Measurements from ENCODE around the gene DNAH2. TPM values are rescaled to one million over a fixed set of nuclear protein-coding genes. Genes with fewer than 3 reads are reported as not detected.
A peak's percentile ranks its signal among the peaks of the same experiment; 100 is the strongest.

DNAH2 gene
- total and polyA plus RNA-seq, 9 of the 15 experiments (the other 6 are each of a cell fraction or from before 2014, with no cell fraction given), result 0.03 TPM; not detected in 8

GRCh38 chr17:7841396-7841914, 123.9 kb downstream of the DNAH2 start (continued):
- TF ChIP-seq RBM17 (IDR thresholded peaks at IDR 0.05; ENCODE audit: borderline replicate concordance, low read depth, low read length) (no peak), BCOR (IDR thresholded peaks at IDR 0.05) (no peak; the same call in 1 of the 2 replicates), ZFP30 (CRISPR knock-in tag; IDR thresholded peaks at IDR 0.05; ENCODE audit: borderline replicate concordance) (no peak), TAL1 (IDR thresholded peaks at IDR 0.05) (no peak), KAT2B (IDR thresholded peaks at IDR 0.05; ENCODE audit: low read depth, low read length) (no peak), FOXP1 (CRISPR knock-in tag; IDR thresholded peaks at IDR 0.05) (no peak; the same call in 1 of the 2 replicates), ZNF512 (tag; IDR thresholded peaks at IDR 0.05) (no peak), NCOR1 (IDR thresholded peaks at IDR 0.05) (peak; percentile 79), ZMIZ1 (IDR thresholded peaks at IDR 0.05; ENCODE audit: low read depth in 2 of 2, low read length in 2 of 2) (no peak), SRSF7 (optimal IDR thresholded peaks at IDR 0.05; ENCODE audit: low read depth, low read length) (no peak), TEAD1 (CRISPR knock-in tag; IDR thresholded peaks at IDR 0.05) (peak in 1 of 2 experiments; percentile 19; a peak in 1 of 4 replicates), RBM39 (optimal IDR thresholded peaks at IDR 0.05; ENCODE audit: low read depth, low read length) (no peak), TAF1 (IDR thresholded peaks at IDR 0.05; ENCODE audit: control insufficient read depth, extremely low read depth, insufficient read depth, low read length, severe bottlenecking) (peak; percentile 6), XRCC4 (IDR thresholded peaks at IDR 0.05; ENCODE audit: extremely low read depth, insufficient read depth, insufficient read length) (no peak), TBL1XR1 (IDR thresholded peaks at IDR 0.05; ENCODE audit: low read length in 2 of 2) (0 out of 4 replicates have a peak, but pooled peaks of 1 of the 2 experiments have one; percentile 32), NFXL1 (CRISPR knock-in tag; IDR thresholded peaks at IDR 0.05) (no peak), ZFX (CRISPR knock-in tag; IDR thresholded peaks at IDR 0.05) (peak; percentile 64), SFPQ (IDR thresholded peaks at IDR 0.05; ENCODE audit: low read depth, low read length) (no peak), FOXK1 (CRISPR knock-in tag; IDR thresholded peaks at IDR 0.05; ENCODE audit: borderline replicate concordance) (no peak), SMAD3 (CRISPR knock-in tag; conservative IDR thresholded peaks at IDR 0.05) (no peak), JUND (IDR thresholded peaks at IDR 0.05; ENCODE audit: borderline replicate concordance, low read depth, low read length) (peak; percentile 59; the same call in 1 of the 2 replicates), JUND (tag; IDR thresholded peaks at IDR 0.05; ENCODE audit: borderline replicate concordance, low read depth, low read length) (peak; percentile 24; the same call in 1 of the 3 replicates)

All from K562 (cell line).